GM12878 (cell line): ENCODE results near the gene CHD5. TPM values are rescaled to one million over a fixed set of nuclear protein-coding genes. Genes with fewer than 3 reads are reported as not detected.
A peak's percentile ranks its signal among the peaks of the same experiment; 100 is the strongest.
"Not testable (repeated sequence)": the region's sequence is repeated elsewhere in the genome, so short reads cannot be mapped to it uniquely, and the experiment has no call there.

Experiments used
- ATAC-seq: fragments of 200-7000 bp; cut with Tn5 transposase; 3 replicates; pipeline ENCODE4 v1.9.1; 2020; ENCODE audit warnings: mild to moderate bottlenecking, moderate library complexity
- BruUV-seq: library from RNA; stranded (reverse); fragments of 400-500 nt; replicated peaks from 2 replicates; lab custom pipeline; 2021; lab: Mats Ljungman, UMichigan
- CTCF ChIA-PET: fragments of 300-600 bp; sonication (Branson Sonifier 250); formaldehyde crosslinking; extraction: SDS; loops from one replicate; lab custom pipeline; 2021; ENCODE audit warnings: inconsistent platforms; lab: Yijun Ruan, JAX
- POLR2A ChIA-PET: fragments of 350-600 bp; formaldehyde crosslinking; extraction: SDS; loops from one replicate; lab custom pipeline; 2021; ENCODE audit warnings: inconsistent platforms; lab: Charles Lee
- RAD21 ChIA-PET: fragments of 300-600 bp; sonication (Branson Sonifier 250); formaldehyde crosslinking; loops from one replicate; lab custom pipeline; 2023; ENCODE audit warnings: antibody characterized with exemption; ENCODE audit not compliant: unreplicated experiment; lab: Charles Lee
- SMC1A ChIA-PET: fragments of 300-600 bp; sonication (Branson Sonifier 250); formaldehyde crosslinking; loops from one replicate; lab custom pipeline; 2023; ENCODE audit not compliant: unreplicated experiment, uncharacterized antibody; lab: Charles Lee
- DNase-seq: peaks from one replicate; pipeline ENCODE4 v3.0.0-alpha.2; 2011; ENCODE audit warnings: low read depth, low spot score
- FAIRE-seq: peaks from 3 replicates; lab custom pipeline; 2011; peaks lifted over from hg19 to GRCh38; lab: Jason Lieb, UNC
- H2AFZ ChIP-seq: 2 replicates; pipeline ENCODE4 v1.6.0; 2011; ENCODE audit warnings: low read depth, low read length, control low read depth; ENCODE audit not compliant: control insufficient read depth
- H3K27ac ChIP-seq: 2 replicates; pipeline ENCODE4 v1.5.1; 2011; ENCODE audit warnings: control low read depth; ENCODE audit not compliant: control insufficient read depth, insufficient read depth
- H3K27me3 ChIP-seq, 2 experiments: replicated peaks in 1 of 2; 2 replicates each; pipeline versions ENCODE4 v1.6.0 to v1.6.1; 2011; ENCODE audit warnings: low read length in 1 of 2; ENCODE audit not compliant: control insufficient read depth in 2 of 2, insufficient read depth in 2 of 2
- H3K36me3 ChIP-seq, 2 experiments: 2 replicates each; pipeline ENCODE4 v1.5.1; 2011; ENCODE audit warnings: low read length in 1 of 2; ENCODE audit not compliant: control insufficient read depth in 2 of 2, insufficient read depth in 2 of 2
- H3K4me1 ChIP-seq: 2 replicates; pipeline ENCODE4 v1.6.1; 2011; ENCODE audit warnings: mild to moderate bottlenecking, low read length, moderate library complexity, mixed read lengths; ENCODE audit not compliant: control insufficient read depth, insufficient read depth
- H3K4me2 ChIP-seq: 2 replicates; pipeline ENCODE4 v1.6.0; 2011; ENCODE audit warnings: control low read depth; ENCODE audit not compliant: control insufficient read depth, insufficient read depth
- H3K4me3 ChIP-seq: fragments of 200-600 bp; sonication (generic); 2 replicates; pipeline ENCODE4 v1.5.1; 2016
- H3K79me2 ChIP-seq: 2 replicates; pipeline ENCODE4 v1.6.0; 2011; ENCODE audit warnings: low read length; ENCODE audit not compliant: control insufficient read depth, insufficient read depth
- H3K9ac ChIP-seq: 2 replicates; pipeline ENCODE4 v1.8.0; 2011; ENCODE audit warnings: low read length, control low read depth, mixed read lengths; ENCODE audit not compliant: control insufficient read depth, insufficient read depth
- H3K9me3 ChIP-seq: replicated peaks from 3 replicates; pipeline ENCODE4 v1.5.1; 2011; ENCODE audit warnings: mild to moderate bottlenecking, low read length; ENCODE audit not compliant: control insufficient read depth, insufficient read depth
- H4K20me1 ChIP-seq: 2 replicates; pipeline ENCODE4 v1.6.0; 2011; ENCODE audit not compliant: control insufficient read depth, insufficient read depth
- POLR2A ChIP-seq: IDR thresholded peaks from 2 replicates; pipeline ENCODE4 v1.6.1; 2011; ENCODE audit warnings: low read depth, mild to moderate bottlenecking, low read length
- RAD21 ChIP-seq: IDR thresholded peaks from 2 replicates; pipeline ENCODE4 v1.6.1; 2011; ENCODE audit warnings: mild to moderate bottlenecking, low read depth, low read length, moderate library complexity; ENCODE audit not compliant: insufficient read depth
- WGBS: methylation state at CpG from one replicate; pipeline ENCODE4 v1.1.6; 2016; ENCODE audit warnings: low lambda C conversion rate; ENCODE audit not compliant: insufficient replicate concordance, insufficient coverage; ENCODE audit errors: missing lambda C conversion rate; 5-methylcytosine and 5-hydroxymethylcytosine counted together
- in situ Hi-C: fragments of 300-500 bp; cut with MboI; formaldehyde crosslinking; loops from 9 replicates; pipeline ENCODE4 v1.14.3; 2018; ENCODE audit warnings: mixed read lengths
- intact Hi-C: fragments of 100-400 bp; cut with micrococcal nuclease; formaldehyde crosslinking; loops from one replicate; pipeline ENCODE4 v1.14.2; 2022; ENCODE audit not compliant: unreplicated experiment
- polyA plus RNA-seq, 11 experiments: library from polyadenylated mRNA; depleted of rRNA in 4 of 11; unstranded in 6 of 11; stranded (reverse) in 5 of 11; fragments of >200 nt; fragmentation: Nextera tagmentation in 4 of 11; fragmentation: Illumina TruSeq in 1 of 11; extraction: Ambion mirVana in 4 of 11; extraction: Trizol in 1 of 11; gene quantifications; 1 replicate in 1 of 11; 2 replicates in 10 of 11; pipeline versions ENCODE4 v1.2.1 to v1.2.3, GENCODE V29; 2011 to 2016; ENCODE audit warnings: inconsistent platforms in 2 of 11, missing spikeins in 2 of 11, low read depth in 1 of 11
- total RNA-seq, 4 experiments: library from RNA; depleted of rRNA in 3 of 4; stranded (reverse); fragments of >200 nt in 3 of 4; fragmentation: Illumina TruSeq in 1 of 4; extraction: Trizol in 1 of 4; gene quantifications; 2 replicates each; pipeline versions ENCODE4 v1.2.1 to v1.2.3, GENCODE V29; 2013 to 2021

CHD5 gene
- total and polyA plus RNA-seq, 10 of the 15 experiments (the other 5 are each of a cell fraction or from before 2014, with no cell fraction given): 0.03 to 0.49 (median 0.13) TPM; not detected in 3

DNA sequence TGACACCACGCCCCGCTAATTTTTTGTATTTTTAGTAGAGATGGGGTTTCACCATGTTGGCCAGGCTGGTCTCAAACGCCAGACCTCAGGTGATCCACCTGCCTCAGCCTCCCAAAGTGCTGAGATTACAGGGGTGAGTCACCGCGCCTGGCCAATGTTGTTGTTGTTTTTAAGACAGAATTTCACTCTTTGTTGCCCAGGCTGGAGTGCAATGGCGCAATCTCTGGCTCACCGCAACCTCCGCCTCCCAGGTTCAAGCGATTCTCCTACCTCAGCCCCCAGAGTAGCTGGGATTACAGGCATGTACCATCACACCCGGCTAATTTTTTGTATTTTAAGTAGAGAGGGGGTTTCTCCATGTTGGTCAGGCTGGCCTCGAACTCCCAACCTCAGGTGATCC lies 39.5 kb upstream of the CHD5 start:
- H3K4me1 ChIP-seq, in situ Hi-C loops, intact Hi-C loops, ATAC-seq, H3K4me2 ChIP-seq, H3K27me3 ChIP-seq, H3K9ac ChIP-seq, H3K4me3 ChIP-seq, H4K20me1 ChIP-seq, DNase-seq, FAIRE-seq, BruUV-seq, POLR2A ChIA-PET, SMC1A ChIA-PET, H3K79me2 ChIP-seq, H2AFZ ChIP-seq, H3K27ac ChIP-seq, H3K9me3 ChIP-seq, RAD21 ChIA-PET, CTCF ChIA-PET: not testable (repeated sequence)
- 84% methylated on average over 11 of the region's 11 CpGs for WGBS
- H3K36me3 ChIP-seq: peaks cover 15% of the 10 kb centered on the region in 2 experiments

DNA sequence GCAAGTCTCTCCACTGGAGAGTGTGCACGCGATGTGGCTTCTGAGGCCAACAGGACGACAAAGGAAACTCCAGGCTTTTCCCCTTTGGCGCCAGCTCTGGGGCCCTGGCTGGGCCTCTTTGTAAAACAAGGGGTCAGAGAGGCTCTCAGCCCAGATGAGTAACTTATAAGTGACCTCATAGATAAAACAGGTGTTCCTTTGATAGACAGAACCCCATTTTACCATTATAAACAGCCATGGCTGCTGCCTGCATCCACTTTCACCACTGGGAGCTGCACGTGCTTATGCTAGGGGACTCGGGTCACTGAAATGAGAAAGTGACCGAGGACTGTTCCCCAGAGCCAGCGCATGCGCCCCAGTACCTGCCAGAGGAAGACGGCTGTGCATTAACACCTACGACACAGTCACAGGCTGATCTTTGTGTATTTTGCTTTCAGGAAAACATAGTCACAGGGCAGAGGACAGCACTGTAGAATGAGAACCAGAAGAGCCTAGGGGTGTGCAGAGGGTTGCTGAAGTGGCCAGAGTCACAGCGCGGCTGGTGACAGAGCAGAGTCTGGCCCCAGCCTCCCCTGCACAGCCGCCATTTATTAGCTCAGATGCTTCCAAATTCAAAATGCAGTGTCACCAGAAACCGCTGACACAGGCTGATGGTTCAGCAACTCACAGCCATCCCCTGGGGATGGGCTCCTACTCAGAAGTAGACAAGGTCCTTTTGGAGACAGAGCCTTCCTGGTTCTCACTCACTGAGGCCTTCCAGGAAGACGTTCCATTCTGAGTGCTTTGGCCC lies 38.4 kb upstream of the CHD5 start:
- ChIA-PET SMC1A (no interaction called here), RAD21 (no interaction called here), CTCF (interaction anchor here (0.8 kb wide), 1 partner anchor 12 kb away, joined by 3 read pairs; the partner anchor contains the start of gene RNF207), POLR2A (no interaction called here)
- no peaks in the 10 kb centered on the region for H3K27me3 ChIP-seq
- no peak overlapping the region for H3K27ac ChIP-seq
- no peak overlapping the region for H3K9ac ChIP-seq
- no peaks in the 10 kb centered on the region for H4K20me1 ChIP-seq
- no peaks in the 10 kb centered on the region for H3K79me2 ChIP-seq
- WGBS: 88% methylated on average over 16 of the region's 16 CpGs
- FAIRE-seq (no peak), DNase-seq (no peak), ATAC-seq (peak; percentile 46; the same call in 2 of the 3 replicates)
- H2AFZ ChIP-seq: no peak overlapping the region
- no peak overlapping the region for H3K4me2 ChIP-seq
- in situ Hi-C loops: no loop called here
- no peaks in the 10 kb centered on the region for H3K9me3 ChIP-seq
- no peaks in the 10 kb centered on the region for H3K4me1 ChIP-seq
- no TSS peak for BruUV-seq
- no peak overlapping the region for H3K4me3 ChIP-seq
- peaks cover 9 to 11% of the 10 kb centered on the region in 2 experiments for H3K36me3 ChIP-seq
- TF ChIP-seq POLR2A: 0 out of 2 replicates have a peak, but pooled peaks have one; percentile 18
- TF ChIP-seq RAD21: no peak
- intact Hi-C loops: no loop called here
